Stimulated activated CD4-positive, alpha-beta T cell treated with anti-CD3 and anti-CD28 coated beads, TNF-alpha, amount 100 ng/mL, for 48 hours (primary cell): Measurements from ENCODE around the gene PTPRD.

ENCODE experiments used
- DNase-seq, 3 donors: peaks; one replicate each; pipeline ENCODE4 v3.0.0-alpha.2; 2020; ENCODE audit warnings: low read depth in 3 of 3

PTPRD gene

DNA sequence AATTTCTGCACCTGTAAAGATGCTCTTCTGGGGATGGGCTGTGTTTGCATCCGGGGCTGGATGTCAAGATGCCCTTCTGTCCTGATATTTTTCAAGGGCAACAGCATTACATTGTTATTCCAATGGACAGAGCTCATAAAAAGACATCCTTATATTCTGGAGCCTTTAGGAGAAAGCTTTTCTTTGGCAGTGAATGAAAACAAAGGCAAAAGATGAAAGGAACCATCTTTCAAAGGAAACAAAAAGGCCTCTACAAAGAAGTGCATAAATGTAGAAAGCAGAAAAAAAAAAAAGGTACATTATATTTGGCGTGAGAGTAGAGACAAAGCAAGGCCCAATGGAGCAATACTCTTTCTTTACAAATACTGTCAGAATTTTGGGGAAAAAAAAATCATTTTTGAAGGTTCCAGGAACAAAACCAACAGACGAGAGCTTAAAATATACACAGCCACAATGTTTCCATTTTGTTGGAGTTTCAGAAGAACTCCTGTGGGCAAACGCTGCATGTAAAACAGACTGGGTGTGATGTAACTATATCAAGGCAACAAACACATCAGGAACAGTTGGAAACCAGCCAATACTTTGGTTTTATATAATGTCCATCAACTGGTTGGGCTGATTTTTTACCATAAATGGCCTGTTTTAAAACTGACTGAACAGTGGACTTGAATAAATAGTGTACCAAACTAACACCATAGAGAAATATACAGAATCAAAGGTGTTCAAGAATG is 1927.7 kb downstream of the PTPRD start:
- no peak for DNase-seq

DNA sequence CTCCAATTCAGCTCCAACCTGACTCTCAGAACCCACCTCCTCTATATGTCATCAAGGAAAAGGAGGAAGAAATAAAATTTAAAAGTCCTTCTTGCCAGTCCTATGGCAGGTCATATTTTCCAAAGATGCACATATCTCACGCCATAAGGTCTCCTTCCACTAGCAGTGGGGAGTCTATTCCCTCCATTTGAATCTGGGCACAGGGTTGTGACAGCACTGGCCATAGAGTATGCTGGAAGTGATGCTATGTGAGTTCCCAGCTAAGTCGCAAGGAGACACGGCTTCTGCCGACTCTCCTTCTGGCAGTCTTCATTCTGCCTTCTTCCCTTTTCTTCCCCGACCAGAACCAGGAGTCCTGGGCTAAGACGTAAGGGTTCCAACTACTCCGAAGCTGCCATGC is 1929.3 kb downstream of the PTPRD start:
- DNase-seq: no peak

DNA sequence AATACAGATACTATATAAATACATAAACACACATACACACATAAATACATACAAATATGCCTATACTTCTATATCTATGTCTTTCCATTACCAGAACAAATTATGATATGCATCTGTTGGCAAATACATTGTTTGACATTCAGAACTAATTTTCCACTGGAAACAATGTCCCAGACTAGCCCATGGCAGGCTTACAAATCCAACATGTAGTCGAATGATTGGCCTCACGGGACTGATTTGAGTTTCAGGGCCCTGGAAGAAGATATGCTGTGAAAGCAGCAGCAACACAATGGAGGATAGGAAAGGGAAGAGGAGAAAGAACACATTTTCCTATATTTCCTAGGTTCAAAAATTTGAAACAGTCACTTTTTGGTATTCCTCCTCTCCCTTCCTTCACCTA is 1932.1 kb downstream of the PTPRD start:
- no peak for DNase-seq

DNA sequence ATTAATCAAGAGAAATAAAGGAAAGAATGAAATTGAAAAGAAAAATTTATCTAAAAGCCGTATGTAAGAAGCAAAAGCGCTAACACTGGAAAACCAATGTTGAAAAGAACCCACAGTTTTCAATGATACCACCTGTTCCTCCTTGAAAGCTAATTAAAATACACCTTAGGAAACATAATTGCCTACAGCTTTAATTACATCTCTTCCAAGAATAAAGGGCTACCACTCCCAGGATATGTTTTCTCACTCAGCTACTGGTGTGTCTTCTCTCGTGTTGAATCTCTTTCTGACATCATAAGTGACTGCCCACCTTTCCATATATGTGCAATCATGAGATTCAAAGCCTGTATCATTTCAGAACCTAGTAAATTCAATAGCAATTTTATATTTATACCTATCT is 1932.6 kb downstream of the PTPRD start:
- DNase-seq: no peak

DNA sequence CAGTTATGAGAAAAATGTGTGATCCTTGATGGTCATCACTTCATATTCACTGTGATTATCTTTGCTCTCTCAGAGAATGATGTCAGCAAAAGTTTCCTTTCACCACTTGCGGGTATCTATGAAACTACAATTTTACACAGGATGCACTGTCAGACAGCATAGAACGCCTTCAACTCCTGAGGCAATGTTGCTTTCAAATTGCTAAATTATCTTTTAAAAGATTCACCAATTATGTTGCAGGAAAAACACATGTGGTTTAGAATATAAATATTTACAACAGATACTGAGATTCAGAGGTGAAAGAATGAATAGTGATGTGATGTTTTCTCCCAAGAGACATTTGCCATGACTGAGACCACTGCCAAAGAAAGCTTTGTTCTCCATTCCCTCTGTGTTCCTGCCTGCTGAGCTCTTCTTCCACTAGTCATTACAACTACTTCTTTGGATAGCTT is 1933.4 kb downstream of the PTPRD start:
- no peak for DNase-seq

DNA sequence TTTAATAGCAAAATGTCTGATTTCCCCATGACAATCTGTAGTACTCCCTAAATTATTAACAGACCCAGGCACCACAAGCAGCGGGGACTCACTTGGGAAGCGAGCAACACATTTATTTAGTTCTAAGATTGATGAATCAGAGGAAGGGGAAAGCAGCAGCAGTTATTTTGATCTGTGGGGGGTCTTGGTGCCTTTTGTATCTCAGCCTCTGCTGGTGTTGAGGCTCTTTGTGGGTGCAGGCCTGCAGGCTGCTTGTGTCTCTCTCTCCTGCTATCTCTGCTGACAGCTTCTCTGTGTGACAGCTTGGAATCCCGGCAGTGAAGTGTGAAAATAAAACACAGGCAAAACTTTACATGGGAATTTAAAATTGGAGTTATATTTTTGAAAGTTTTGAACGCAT is 1935.1 kb downstream of the PTPRD start:
- DNase-seq: no peak

DNA sequence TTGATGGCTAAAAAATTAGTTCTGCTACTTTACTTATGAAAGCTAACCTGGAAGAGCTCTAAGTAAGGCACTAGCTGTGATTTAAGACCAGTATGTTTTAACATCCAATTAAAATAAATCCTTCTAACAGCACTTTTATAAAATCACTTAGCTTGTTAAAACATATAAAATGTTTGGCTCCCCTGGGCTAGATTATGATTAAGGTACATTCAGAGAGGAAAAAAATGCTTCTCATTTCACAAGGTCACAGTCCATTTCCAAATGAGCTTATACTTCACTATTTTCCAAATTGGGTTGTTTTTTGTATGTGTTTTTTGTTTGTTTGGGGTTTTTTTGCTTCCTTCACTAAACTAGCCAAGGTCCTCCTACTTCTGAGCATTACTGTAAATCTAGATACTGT is 1938.3 kb downstream of the PTPRD start:
- no peak for DNase-seq

DNA sequence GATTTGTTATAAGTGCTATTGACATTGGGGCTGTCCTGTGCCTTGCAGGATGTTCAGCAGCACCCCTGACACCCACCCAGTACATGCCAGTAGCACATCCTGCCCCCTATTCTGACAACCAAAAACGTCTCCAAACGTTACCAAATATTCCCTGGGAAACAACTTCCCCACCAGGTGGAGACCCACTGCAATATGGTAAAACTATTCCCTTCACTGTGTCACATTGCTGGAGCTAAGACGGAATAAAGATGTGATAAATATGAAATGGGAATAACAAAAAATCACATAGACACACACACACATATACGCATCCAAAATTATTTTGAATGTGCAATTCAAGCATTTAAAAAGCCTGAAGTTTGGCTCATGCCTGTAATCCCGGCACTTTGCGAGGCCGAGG is 1939.0 kb downstream of the PTPRD start:
- no peak for DNase-seq

DNA sequence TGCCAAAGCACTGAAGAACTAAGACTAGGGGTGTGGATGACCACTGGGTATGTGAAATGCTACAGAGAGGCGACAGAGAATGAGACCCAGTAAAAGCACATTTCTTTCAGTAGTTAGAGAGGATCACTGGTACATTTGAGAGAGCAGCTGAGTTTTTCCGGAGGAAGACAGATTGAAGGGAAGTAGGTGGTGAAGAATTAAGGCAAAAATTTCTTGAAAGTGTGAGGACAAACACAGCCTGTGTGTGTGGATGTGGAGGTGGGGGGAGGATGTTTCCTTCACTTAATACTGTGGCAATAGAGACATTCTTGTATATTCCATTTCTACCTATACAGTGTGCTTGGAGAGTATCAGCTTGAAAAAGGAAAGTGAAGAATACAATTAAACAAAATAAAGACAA is 1942.1 kb downstream of the PTPRD start:
- DNase-seq: no peak

DNA sequence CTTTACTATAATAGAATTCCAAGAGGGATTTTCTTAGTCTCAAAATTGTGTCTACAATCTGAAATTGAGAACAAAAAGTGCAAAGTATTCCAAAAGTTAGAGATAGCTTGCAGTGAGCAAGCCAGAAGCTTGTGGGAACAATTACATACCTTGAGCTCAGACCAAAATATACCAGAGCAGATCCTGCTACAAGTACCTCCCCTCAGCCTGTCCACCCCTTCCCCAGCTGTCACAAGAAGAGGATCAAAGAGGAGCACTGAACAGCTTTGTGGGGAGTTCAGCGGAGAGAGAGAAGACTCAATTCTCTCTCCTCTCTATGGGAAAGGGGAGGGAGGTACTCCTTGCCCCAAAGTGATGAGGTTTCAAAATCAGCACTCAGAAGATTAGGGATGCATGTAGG is 1944.1 kb downstream of the PTPRD start:
- no peak for DNase-seq

DNA sequence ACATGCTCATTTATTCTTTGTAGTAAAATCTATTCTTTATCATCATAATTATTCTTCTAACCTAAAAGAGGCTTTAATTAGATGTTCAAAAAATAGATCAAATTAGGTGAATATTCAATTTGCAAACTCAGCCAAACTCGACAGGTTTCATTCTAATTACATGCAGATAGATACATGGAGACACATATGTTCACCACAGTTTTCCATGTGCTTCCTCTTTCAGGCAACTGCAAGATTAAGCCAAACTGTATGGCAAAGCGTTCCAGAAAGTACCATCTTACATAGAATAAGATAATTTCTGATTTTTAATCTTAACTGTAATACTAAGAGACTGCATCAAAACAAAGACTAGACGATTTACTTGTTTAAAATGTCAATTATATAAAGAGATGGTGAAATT is 1944.6 kb downstream of the PTPRD start:
- no peak for DNase-seq

DNA sequence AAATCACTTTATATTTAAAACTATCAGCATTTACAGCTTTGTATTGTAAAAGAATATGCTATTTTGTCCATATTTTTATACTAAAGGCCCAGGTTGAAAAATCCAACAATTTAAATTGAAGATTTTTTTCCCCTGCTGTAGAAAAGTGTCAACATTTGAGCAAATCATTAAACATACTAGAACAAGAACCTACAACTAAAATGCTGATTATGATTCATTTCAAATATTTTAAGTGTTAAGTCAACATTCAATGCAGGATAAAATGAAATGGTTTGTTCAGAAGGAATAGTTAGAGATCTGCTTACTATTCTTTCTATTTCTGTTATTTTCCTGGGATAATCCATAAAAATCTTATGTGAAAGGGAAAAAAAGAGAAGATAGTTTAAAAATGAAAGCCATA is 1946.7 kb downstream of the PTPRD start:
- DNase-seq: no peak

DNA sequence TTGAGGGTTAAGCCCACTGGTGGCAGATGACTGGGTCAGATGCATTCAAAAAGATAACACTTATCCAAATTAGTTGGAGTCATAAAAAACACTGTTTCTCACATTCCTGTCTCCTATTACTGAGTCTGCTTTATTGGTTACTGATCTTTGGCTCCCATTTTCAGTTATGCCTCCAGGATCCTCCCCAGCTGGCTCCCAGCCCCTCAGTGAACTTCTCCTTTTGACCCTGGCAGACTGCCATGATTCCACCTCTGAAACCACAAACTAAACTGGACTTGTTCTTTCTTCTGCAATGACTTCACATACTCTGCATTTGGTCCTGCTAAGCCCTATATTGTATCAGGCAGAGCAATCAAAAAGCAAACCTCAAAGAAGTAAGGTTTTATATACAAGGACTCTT is 1952.4 kb downstream of the PTPRD start:
- DNase-seq: no peak

DNA sequence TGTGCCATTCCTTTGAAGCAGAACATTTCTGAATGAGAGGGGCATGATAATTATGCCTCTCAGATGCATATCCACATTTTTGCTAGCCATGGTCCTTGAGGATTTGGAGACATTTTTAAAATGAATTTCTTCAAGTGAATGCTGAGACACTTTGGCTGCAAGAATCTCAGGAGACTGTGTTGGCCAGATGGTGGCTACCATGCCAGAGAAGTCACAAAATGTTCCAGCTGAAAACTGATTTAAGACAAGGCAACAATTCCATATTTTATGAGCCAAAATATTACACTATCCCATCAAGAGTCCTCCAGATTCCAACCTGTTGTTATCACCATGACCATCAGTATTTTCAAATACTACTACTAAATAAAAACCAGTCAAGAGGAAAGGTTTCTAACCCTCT is 1953.7 kb downstream of the PTPRD start:
- DNase-seq: no peak

DNA sequence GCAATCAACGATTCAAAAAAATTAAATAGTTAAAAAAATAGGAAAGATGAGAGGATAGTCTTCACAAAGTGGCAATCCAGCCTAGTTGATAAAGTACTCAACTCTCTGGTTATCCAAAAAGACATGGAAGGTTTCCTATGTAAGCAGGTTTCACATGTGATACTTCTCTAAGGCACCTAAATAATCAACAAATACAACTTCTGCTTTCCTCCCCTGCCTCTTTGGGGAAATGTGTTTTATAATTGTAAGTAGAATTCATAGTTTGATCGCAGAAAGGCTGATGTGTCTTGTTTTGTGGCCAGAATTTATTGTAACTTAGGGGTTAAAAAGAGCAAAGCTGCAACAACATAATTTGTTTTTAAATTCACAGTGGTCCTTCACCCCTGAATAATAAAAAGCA is 1957.7 kb downstream of the PTPRD start:
- DNase-seq: no peak

DNA sequence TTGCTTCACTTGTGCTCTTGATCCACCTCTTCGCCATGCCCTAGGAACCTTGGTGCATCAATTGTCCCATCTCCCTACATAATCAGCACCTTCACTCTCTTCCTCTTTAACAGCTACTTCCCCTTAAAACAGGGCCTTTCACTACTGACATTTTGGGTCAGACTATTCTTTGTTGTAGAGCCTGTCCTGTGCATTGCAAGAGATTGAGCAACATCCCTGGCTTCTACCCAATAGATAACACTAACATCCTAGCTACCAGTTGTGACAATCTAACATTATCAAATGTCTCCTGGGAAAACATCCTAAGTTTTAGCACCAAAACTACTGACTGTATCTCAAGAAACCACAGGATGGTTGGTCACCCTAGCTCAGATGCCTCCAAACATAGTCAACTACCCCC is 1958.9 kb downstream of the PTPRD start:
- DNase-seq: no peak

DNA sequence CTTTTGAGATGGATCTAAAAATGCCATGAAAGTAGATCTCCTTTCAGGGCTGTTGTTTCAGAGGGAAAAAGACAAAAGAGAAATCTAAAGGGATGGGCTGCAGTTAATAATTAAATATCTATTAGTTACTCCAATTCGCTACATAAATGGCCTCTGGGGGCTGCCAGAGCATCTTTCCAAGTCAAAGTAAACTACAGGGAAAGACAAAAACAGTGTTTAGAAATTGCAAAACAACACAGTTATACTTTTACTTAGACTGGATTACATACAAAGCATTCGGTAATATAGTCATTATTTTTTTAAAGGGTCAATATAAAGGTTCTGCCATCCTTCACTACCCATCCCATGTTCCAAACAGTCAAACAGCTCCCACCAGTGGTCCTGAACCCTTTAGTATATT is 1959.7 kb downstream of the PTPRD start:
- no peak for DNase-seq

DNA sequence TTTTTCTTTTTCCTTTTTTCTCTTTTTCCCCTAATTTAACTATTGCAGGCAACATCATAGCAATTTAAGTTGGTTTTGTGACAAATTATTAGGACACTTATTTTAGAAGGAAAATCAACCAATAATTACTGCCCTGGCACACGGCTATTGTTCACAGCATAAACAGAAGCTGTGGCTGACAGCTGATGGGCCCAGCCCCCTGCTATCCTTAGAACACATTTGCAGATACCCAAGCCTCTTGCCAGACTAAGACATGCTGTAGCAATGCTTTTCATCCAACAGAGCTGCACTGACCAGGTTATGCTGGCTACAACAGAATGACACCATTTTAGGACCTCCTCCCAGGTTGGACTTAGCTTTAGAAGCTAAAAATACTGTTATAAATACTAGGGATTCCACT is 1960.5 kb downstream of the PTPRD start:
- no peak for DNase-seq

DNA sequence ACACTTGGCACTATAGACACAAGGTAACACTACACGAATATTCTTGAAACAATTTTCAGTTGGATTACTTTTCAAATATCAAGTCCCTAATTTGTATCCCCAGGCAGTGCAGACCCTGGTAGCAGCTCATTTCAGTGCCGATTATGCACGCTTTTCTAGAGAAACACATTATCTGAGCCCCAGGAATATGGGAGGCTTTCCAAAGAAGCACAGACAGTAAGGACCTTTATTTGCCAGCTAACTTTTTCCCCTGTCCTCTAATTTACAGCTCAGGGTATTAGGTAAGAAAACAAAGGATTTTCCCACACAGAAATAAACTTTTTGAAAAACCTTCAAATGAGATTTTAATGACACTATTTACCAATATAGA is 1961.0 kb downstream of the PTPRD start:
- no peak for DNase-seq

DNA sequence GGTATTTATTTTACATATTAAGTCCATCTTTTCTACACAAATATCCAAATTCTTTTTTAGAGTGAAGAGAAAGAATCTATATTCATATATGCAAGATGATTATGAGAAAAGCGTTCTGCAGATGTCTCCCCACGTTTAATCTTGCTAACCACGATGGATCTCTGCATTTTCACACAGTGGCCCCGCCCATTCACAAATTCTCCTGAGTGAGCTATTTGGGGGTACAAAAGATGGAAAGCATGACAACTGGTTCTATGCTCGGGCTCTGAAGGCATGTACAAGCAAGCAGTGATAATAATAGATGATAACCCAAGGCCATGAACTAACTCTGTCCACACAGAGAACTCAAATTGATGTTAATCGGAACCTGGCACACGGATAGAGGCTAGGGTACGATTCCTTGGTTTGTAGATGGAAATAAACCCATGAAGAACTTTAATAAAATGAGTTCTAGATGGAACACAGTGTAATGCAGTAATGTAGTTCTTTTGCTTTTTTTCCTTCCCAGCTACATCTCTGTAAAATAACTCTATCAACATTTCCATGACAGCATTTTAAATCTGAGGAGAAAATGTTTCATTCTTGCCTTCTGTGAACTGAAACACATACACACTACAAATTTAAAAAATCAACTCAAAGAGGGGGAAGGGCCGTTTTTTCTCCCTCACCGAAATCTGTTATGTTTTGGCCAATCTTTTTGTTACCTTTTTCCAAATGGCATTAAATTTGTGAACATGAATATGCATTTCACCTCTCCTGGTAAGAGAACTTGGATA is 1961.5 kb downstream of the PTPRD start:
- no peak for DNase-seq

DNA sequence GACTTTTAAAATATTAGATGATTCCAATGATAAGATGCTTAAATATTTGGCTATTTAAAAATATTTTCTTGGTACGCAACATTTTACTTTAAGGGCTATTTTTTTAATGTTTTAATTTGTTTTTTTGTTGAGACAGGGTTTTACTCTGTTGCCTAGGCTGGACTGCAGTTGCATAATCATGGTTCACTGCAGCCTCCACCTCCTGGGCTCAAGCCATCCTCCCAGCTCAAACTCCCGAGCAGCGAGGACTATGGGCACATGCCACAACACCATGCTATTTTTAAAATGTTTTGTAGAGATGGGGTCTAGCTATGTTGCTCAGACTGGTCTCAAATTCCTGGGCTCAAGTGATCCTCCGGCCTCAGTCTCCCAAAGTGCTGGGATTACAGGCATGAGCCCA is 1963.0 kb downstream of the PTPRD start:
- DNase-seq: no peak

DNA sequence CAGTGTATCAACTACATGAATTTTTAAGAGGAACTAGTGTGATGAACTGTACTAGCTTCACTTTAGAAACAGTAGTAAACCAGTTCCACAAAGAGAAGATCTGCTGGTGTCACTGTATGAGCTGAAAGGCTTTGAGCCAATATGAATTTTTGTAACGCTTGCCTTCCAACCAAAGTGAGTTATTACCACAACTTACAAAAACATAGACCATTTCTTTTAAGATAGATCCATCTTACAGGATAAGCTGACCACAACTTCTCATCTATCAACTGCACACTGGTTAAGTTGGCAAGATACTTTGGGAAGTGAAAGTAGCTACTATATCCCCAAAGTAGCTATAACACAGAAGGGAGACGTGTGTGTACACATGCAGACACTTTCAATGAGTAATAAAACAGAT is 1963.6 kb downstream of the PTPRD start:
- no peak for DNase-seq

DNA sequence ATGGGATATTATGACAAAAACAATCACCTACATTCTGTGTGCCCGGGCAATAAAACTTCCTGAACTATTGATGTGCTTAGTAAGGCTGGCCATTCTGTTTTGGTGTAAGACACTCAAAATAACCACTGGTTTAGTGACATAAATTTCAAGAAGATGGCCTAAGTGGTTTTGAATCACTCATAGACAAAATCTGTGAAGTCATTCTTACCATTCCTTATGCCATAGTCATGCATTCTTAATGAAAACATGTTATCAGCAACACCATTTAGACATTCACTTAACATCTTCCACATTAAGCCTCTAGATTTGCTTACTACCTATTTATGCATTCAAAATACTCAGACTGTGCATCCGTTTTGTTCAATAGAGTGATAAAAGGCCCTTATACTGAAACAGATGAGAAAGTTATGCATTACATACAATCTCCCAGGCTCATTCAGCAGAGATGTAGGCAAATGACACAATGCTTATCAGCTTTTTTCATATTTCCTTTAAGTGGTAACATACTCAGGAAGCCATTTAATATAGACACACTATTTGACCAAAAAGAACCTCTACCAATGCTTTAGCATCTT is 1964.4 kb downstream of the PTPRD start:
- DNase-seq: no peak
